CD4-positive, alpha-beta T cell (primary cell): Measurements from ENCODE around the gene ZNF438. TPM values are rescaled to one million over a fixed set of nuclear protein-coding genes. Genes with fewer than 3 reads are reported as not detected.

ENCODE experiments used
- ATAC-seq: fragments of 200-7000 bp; cut with Tn5 transposase; one replicate; pipeline ENCODE4 v1.10.0; 2022; ENCODE audit warnings: mild to moderate bottlenecking; ENCODE audit not compliant: poor library complexity
- CTCF ChIA-PET: fragments of 350-600 bp; sonication (Branson Sonifier 250); formaldehyde crosslinking; loops from one replicate; lab custom pipeline; 2021; ENCODE audit warnings: antibody characterized with exemption, inconsistent platforms; lab: Charles Lee
- POLR2A ChIA-PET: fragments of 350-600 bp; sonication (Branson Sonifier 250); formaldehyde crosslinking; loops from one replicate; lab custom pipeline; 2021; ENCODE audit warnings: antibody characterized with exemption, inconsistent platforms; lab: Charles Lee
- DNase-seq, 14 experiments: peaks; one replicate each; pipeline ENCODE4 v3.0.0-alpha.2; 2013 to 2020; ENCODE audit warnings: mixed read lengths in 2 of 14
- H3K27ac ChIP-seq, 2 donors: one replicate each; pipeline versions ENCODE4 v1.5.1 to v1.7.0; 2013; ENCODE audit warnings: low read length in 2 of 2, low read depth in 1 of 2, mild to moderate bottlenecking in 1 of 2
- H3K27me3 ChIP-seq, 2 experiments: 1 replicate in 1 of 2; 2 replicates in 1 of 2; pipeline versions ENCODE4 v1.6.1 to v1.7.0; 2013; ENCODE audit warnings: low read length in 2 of 2, control low read depth in 1 of 2, mild to moderate bottlenecking in 1 of 2, moderate library complexity in 1 of 2; ENCODE audit not compliant: insufficient read depth in 2 of 2, control insufficient read depth in 1 of 2
- H3K36me3 ChIP-seq: one replicate; pipeline ENCODE4 v1.6.1; 2013; ENCODE audit warnings: low read length, control low read depth; ENCODE audit not compliant: insufficient read depth
- H3K4me1 ChIP-seq: one replicate; pipeline ENCODE4 v1.6.1; 2013; ENCODE audit warnings: low read length, control low read depth; ENCODE audit not compliant: insufficient read depth
- H3K4me3 ChIP-seq: one replicate; pipeline ENCODE4 v1.5.1; 2013; ENCODE audit warnings: mild to moderate bottlenecking, low read length, moderate library complexity
- H3K9me3 ChIP-seq, 2 experiments: 1 replicate in 1 of 2; 2 replicates in 1 of 2; pipeline versions ENCODE4 v1.6.1 to v1.7.0; 2013; ENCODE audit warnings: low read length in 2 of 2, mild to moderate bottlenecking in 2 of 2, control low read depth in 1 of 2, moderate library complexity in 1 of 2; ENCODE audit not compliant: control insufficient read depth in 1 of 2, insufficient read depth in 1 of 2
- H3K27ac Mint-ChIP-seq: one replicate; pipeline ENCODE4 v1.8.0; 2020; ENCODE audit warnings: mixed read lengths
- H3K27me3 Mint-ChIP-seq: one replicate; pipeline ENCODE4 v1.8.0; 2021; ENCODE audit warnings: mixed read lengths
- H3K36me3 Mint-ChIP-seq: one replicate; pipeline ENCODE4 v1.8.0; 2021; ENCODE audit warnings: low read depth, mixed read lengths
- H3K4me1 Mint-ChIP-seq: one replicate; pipeline ENCODE4 v1.8.0; 2021; ENCODE audit warnings: low read depth, mixed read lengths
- H3K4me3 Mint-ChIP-seq: one replicate; pipeline ENCODE4 v1.8.0; 2020; ENCODE audit warnings: mild to moderate bottlenecking, mixed read lengths
- H3K9me3 Mint-ChIP-seq: one replicate; pipeline ENCODE4 v1.8.0; 2020; ENCODE audit warnings: mixed read lengths
- CTCF ChIP-seq: fragments of 200-600 bp; IDR thresholded peaks from one replicate; pipeline ENCODE4 v1.8.0; 2022; ENCODE audit warnings: antibody characterized with exemption, mild to moderate bottlenecking
- intact Hi-C, 2 experiments: fragments of 100-400 bp; cut with DNase I in 1 of 2; cut with micrococcal nuclease in 1 of 2; formaldehyde crosslinking; loops; one replicate each; pipeline versions ENCODE4 v1.15.1 to v1.9.0; 2023 to 2025; cut with DNase I, micrococcal nuclease
- total RNA-seq, 174 experiments: library from RNA in 2 of 174; stranded (reverse) in 2 of 174; gene quantifications; one replicate each; pipeline ENCODE4 v1.2.3 and lab custom pipeline; 2021 to 2026

The ZNF438 gene
- total RNA-seq, 2 experiments from 2014 or later: 1.9 to 2.0 TPM

- intact Hi-C loops: no loop called here
- Mint-ChIP-seq H3K27ac (no peak overlapping the region), H3K36me3 (no peaks in the 10 kb centered on the region), H3K4me3 (no peak overlapping the region), H3K27me3 (no peaks in the 10 kb centered on the region), H3K4me1 (no peaks in the 10 kb centered on the region), H3K9me3 (no peaks in the 10 kb centered on the region)
- no peaks in the 10 kb centered on the region for H3K9me3 ChIP-seq
- no peak overlapping the region for H3K4me3 ChIP-seq
- no peaks in the 10 kb centered on the region for H3K4me1 ChIP-seq
- no peak for TF ChIP-seq CTCF
- no peak for ATAC-seq
- ChIA-PET POLR2A (no interaction called here), CTCF (no interaction called here)
- no peaks in the 10 kb centered on the region for H3K27me3 ChIP-seq
- no peak overlapping the region for H3K27ac ChIP-seq
- H3K36me3 ChIP-seq: no peaks in the 10 kb centered on the region
- DNase-seq: no peak
Observed at GRCh38 chr10:30839652-30840051, 192.0 kb downstream of the ZNF438 start.

GRCh38 chr10:30836406-30836805, 195.3 kb downstream of the ZNF438 start:
- Mint-ChIP-seq H3K4me1 (no peaks in the 10 kb centered on the region), H3K9me3 (no peaks in the 10 kb centered on the region), H3K27me3 (no peaks in the 10 kb centered on the region), H3K36me3 (no peaks in the 10 kb centered on the region), H3K27ac (no peak overlapping the region), H3K4me3 (no peak overlapping the region)
- DNase-seq (no peak), ATAC-seq (no peak)
- Histone ChIP-seq H3K4me1 (no peaks in the 10 kb centered on the region), H3K27ac (no peak overlapping the region), H3K36me3 (no peaks in the 10 kb centered on the region), H3K27me3 (no peaks in the 10 kb centered on the region), H3K4me3 (no peak overlapping the region), H3K9me3 (no peaks in the 10 kb centered on the region)
- ChIA-PET POLR2A (no interaction called here), CTCF (no interaction called here)
- intact Hi-C loops: no loop called here
- no peak for TF ChIP-seq CTCF

GRCh38 chr10:30835146-30835545, 196.5 kb downstream of the ZNF438 start:
- Mint-ChIP-seq H3K4me3 (no peak overlapping the region), H3K27me3 (no peaks in the 10 kb centered on the region), H3K36me3 (no peaks in the 10 kb centered on the region), H3K27ac (no peak overlapping the region), H3K4me1 (no peaks in the 10 kb centered on the region), H3K9me3 (no peaks in the 10 kb centered on the region)
- no peak for TF ChIP-seq CTCF
- ATAC-seq: no peak
- DNase-seq: no peak
- Histone ChIP-seq H3K4me1 (no peaks in the 10 kb centered on the region), H3K4me3 (no peak overlapping the region), H3K27ac (no peak overlapping the region), H3K36me3 (no peaks in the 10 kb centered on the region), H3K9me3 (no peaks in the 10 kb centered on the region), H3K27me3 (no peaks in the 10 kb centered on the region)
- CTCF ChIA-PET: no interaction called here
- POLR2A ChIA-PET: interaction anchor here (1.1 kb wide), 1 partner anchor 22 kb away, joined by 3 read pairs; no protein-coding TSS in a partner anchor
- intact Hi-C loops: no loop called here
